Smooth muscle cell (in vitro differentiated cells): ENCODE data around the gene HOMEZ. TPM values are rescaled to one million over a fixed set of nuclear protein-coding genes. Genes with fewer than 3 reads are reported as not detected.

Source experiments
- DNase-seq: peaks from one replicate; lab custom pipeline; 2025; ENCODE audit not compliant: unreplicated experiment; lab: John Stamatoyannopoulos, UW
- H2AFZ ChIP-seq: fragments of 200-600 bp; sonication (generic); 2 replicates; pipeline ENCODE4 v1.6.0; 2016; ENCODE audit warnings: antibody characterized with exemption, low read depth, mild to moderate bottlenecking
- H3F3A ChIP-seq: fragments of 200-600 bp; sonication (generic); 2 replicates; pipeline ENCODE4 v1.6.0; 2017; ENCODE audit warnings: antibody characterized with exemption, low read depth
- H3K27ac ChIP-seq: fragments of 200-600 bp; sonication (generic); 2 replicates; pipeline ENCODE4 v1.5.1; 2016; ENCODE audit warnings: low read depth, mild to moderate bottlenecking
- H3K27me3 ChIP-seq: fragments of 200-600 bp; sonication (generic); 2 replicates; pipeline ENCODE4 v1.6.1; 2016; ENCODE audit warnings: low read depth, mild to moderate bottlenecking
- H3K36me3 ChIP-seq: fragments of 200-600 bp; sonication (generic); 2 replicates; pipeline ENCODE4 v1.5.1; 2016; ENCODE audit warnings: low read depth
- H3K4me1 ChIP-seq: fragments of 200-600 bp; sonication (generic); 2 replicates; pipeline ENCODE4 v1.5.1; 2016; ENCODE audit warnings: low read depth
- H3K4me2 ChIP-seq: fragments of 200-600 bp; sonication (generic); 2 replicates; pipeline ENCODE4 v1.6.0; 2016; ENCODE audit warnings: mild to moderate bottlenecking
- H3K4me3 ChIP-seq: fragments of 200-600 bp; sonication (generic); 2 replicates; pipeline ENCODE4 v1.5.1; 2016; ENCODE audit warnings: mild to moderate bottlenecking
- H3K79me2 ChIP-seq: fragments of 200-600 bp; sonication (generic); 2 replicates; pipeline ENCODE4 v1.6.0; 2016; ENCODE audit warnings: low read depth, mild to moderate bottlenecking
- H3K9ac ChIP-seq: fragments of 200-600 bp; sonication (generic); 2 replicates; pipeline ENCODE4 v1.6.0; 2016; ENCODE audit warnings: low read depth
- H3K9me3 ChIP-seq: fragments of 200-600 bp; sonication (generic); replicated peaks from 2 replicates; pipeline ENCODE4 v1.5.1; 2016; ENCODE audit warnings: low read depth
- H4K20me1 ChIP-seq: fragments of 200-600 bp; sonication (generic); 2 replicates; pipeline ENCODE4 v1.6.0; 2016; ENCODE audit warnings: low read depth
- WGBS: methylation state at CpG from one replicate; pipeline ENCODE4 v1.1.7; 2016; ENCODE audit warnings: low lambda C conversion rate; 5-methylcytosine and 5-hydroxymethylcytosine counted together
- polyA plus RNA-seq: library from polyadenylated mRNA; unstranded; fragments of >200 nt; fragmentation: Nextera tagmentation; extraction: Ambion mirVana; gene quantifications from 2 replicates; pipeline ENCODE4 v1.2.1, GENCODE V29; 2016
- total RNA-seq: library from RNA; depleted of rRNA; stranded (reverse); fragments of >200 nt; gene quantifications from 2 replicates; pipeline ENCODE4 v1.2.3, GENCODE V29; 2014
- TF ChIP-seq, protein P1 (sequence below): fragments of 200-600 bp; sonication (generic); IDR thresholded peaks from 2 replicates; pipeline ENCODE4 v1.5.1; 2017; ENCODE audit warnings: borderline replicate concordance, mild to moderate bottlenecking, antibody characterized with exemption; ENCODE audit not compliant: insufficient read depth, poor library complexity, severe bottlenecking

HOMEZ gene
- total and polyA plus RNA-seq, 2 experiments from 2014 or later = 4.9 to 5.4 TPM

- no peaks in the 10 kb centered on the region for H3K4me1 ChIP-seq
- no peak for DNase-seq
- no peaks in the 10 kb centered on the region for H3F3A ChIP-seq
- H3K4me3 ChIP-seq = no peak overlapping the region
- H3K27me3 ChIP-seq = peaks cover 26% of the 10 kb centered on the region
- no peaks in the 10 kb centered on the region for H3K36me3 ChIP-seq
- WGBS = 58% methylated on average over 4 of the region's 4 CpGs
- H3K9ac ChIP-seq = no peak overlapping the region
- H3K27ac ChIP-seq = no peak overlapping the region
- no peak overlapping the region for H3K4me2 ChIP-seq
- no peaks in the 10 kb centered on the region for H3K79me2 ChIP-seq
- TF ChIP-seq, protein P1, sequence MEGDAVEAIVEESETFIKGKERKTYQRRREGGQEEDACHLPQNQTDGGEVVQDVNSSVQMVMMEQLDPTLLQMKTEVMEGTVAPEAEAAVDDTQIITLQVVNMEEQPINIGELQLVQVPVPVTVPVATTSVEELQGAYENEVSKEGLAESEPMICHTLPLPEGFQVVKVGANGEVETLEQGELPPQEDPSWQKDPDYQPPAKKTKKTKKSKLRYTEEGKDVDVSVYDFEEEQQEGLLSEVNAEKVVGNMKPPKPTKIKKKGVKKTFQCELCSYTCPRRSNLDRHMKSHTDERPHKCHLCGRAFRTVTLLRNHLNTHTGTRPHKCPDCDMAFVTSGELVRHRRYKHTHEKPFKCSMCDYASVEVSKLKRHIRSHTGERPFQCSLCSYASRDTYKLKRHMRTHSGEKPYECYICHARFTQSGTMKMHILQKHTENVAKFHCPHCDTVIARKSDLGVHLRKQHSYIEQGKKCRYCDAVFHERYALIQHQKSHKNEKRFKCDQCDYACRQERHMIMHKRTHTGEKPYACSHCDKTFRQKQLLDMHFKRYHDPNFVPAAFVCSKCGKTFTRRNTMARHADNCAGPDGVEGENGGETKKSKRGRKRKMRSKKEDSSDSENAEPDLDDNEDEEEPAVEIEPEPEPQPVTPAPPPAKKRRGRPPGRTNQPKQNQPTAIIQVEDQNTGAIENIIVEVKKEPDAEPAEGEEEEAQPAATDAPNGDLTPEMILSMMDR = no peak
- H4K20me1 ChIP-seq = no peaks in the 10 kb centered on the region
- H2AFZ ChIP-seq = no peak overlapping the region
- no peaks in the 10 kb centered on the region for H3K9me3 ChIP-seq
Measured at GRCh38 chr14:23252420-23253333, 33.3 kb downstream of the HOMEZ start.

DNA sequence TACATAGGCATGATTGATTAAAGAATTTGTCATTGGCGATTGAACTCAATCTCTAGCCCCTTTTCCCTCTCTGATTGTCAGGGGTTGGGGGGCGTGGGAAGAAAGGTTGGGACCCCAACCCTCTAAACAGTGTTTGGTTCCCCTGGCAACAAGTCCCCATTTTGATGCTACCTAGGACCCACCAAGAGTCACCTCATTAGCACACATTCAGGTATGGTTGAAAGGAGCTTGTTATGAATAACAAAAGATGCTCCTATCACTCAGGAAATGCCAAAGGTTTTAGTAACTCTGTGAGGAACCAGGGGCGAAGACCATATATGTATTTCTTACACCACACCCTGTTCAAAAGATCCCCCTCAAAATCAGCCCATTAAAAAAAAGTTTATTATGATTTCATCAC is 33.9 kb downstream of the HOMEZ start:
- H3K27ac ChIP-seq = no peak overlapping the region
- H3K4me1 ChIP-seq = no peaks in the 10 kb centered on the region
- TF ChIP-seq, protein P1 = no peak
- H4K20me1 ChIP-seq = no peaks in the 10 kb centered on the region
- H3F3A ChIP-seq = no peaks in the 10 kb centered on the region
- no peak overlapping the region for H2AFZ ChIP-seq
- 37% methylated on average over 3 of the region's 3 CpGs for WGBS
- no peak for DNase-seq
- H3K4me2 ChIP-seq = no peak overlapping the region
- H3K9ac ChIP-seq = no peak overlapping the region
- no peak overlapping the region for H3K4me3 ChIP-seq
- H3K9me3 ChIP-seq = no peaks in the 10 kb centered on the region
- H3K79me2 ChIP-seq = no peaks in the 10 kb centered on the region
- H3K36me3 ChIP-seq = no peaks in the 10 kb centered on the region
- peaks cover 26% of the 10 kb centered on the region for H3K27me3 ChIP-seq

- DNase-seq = no peak
- H3K36me3 ChIP-seq = no peaks in the 10 kb centered on the region
- H3K4me3 ChIP-seq = no peak overlapping the region
- H3K27me3 ChIP-seq = peaks cover 37% of the 10 kb centered on the region
- TF ChIP-seq, protein P1 = no peak
- no peak overlapping the region for H3K4me2 ChIP-seq
- no peak overlapping the region for H3K9ac ChIP-seq
- H3F3A ChIP-seq = no peaks in the 10 kb centered on the region
- H3K4me1 ChIP-seq = no peaks in the 10 kb centered on the region
- WGBS = 85% methylated on average over 6 of the region's 6 CpGs
- no peaks in the 10 kb centered on the region for H3K9me3 ChIP-seq
- H4K20me1 ChIP-seq = no peaks in the 10 kb centered on the region
- H2AFZ ChIP-seq = no peak overlapping the region
- H3K27ac ChIP-seq = no peak overlapping the region
- no peaks in the 10 kb centered on the region for H3K79me2 ChIP-seq
Measured at GRCh38 chr14:23249824-23250223, 36.1 kb downstream of the HOMEZ start.
